GM19099 (cell line): Measurements from ENCODE around the gene PARP14.

Experiments used
- POLR2A ChIP-seq: IDR thresholded peaks from 3 replicates; pipeline ENCODE4 v1.6.1; 2011; ENCODE audit warnings: low read depth; ENCODE audit not compliant: insufficient read length; ENCODE audit errors: extremely low read depth

The PARP14 gene, protein sequence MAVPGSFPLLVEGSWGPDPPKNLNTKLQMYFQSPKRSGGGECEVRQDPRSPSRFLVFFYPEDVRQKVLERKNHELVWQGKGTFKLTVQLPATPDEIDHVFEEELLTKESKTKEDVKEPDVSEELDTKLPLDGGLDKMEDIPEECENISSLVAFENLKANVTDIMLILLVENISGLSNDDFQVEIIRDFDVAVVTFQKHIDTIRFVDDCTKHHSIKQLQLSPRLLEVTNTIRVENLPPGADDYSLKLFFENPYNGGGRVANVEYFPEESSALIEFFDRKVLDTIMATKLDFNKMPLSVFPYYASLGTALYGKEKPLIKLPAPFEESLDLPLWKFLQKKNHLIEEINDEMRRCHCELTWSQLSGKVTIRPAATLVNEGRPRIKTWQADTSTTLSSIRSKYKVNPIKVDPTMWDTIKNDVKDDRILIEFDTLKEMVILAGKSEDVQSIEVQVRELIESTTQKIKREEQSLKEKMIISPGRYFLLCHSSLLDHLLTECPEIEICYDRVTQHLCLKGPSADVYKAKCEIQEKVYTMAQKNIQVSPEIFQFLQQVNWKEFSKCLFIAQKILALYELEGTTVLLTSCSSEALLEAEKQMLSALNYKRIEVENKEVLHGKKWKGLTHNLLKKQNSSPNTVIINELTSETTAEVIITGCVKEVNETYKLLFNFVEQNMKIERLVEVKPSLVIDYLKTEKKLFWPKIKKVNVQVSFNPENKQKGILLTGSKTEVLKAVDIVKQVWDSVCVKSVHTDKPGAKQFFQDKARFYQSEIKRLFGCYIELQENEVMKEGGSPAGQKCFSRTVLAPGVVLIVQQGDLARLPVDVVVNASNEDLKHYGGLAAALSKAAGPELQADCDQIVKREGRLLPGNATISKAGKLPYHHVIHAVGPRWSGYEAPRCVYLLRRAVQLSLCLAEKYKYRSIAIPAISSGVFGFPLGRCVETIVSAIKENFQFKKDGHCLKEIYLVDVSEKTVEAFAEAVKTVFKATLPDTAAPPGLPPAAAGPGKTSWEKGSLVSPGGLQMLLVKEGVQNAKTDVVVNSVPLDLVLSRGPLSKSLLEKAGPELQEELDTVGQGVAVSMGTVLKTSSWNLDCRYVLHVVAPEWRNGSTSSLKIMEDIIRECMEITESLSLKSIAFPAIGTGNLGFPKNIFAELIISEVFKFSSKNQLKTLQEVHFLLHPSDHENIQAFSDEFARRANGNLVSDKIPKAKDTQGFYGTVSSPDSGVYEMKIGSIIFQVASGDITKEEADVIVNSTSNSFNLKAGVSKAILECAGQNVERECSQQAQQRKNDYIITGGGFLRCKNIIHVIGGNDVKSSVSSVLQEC (N-terminal part only)

DNA sequence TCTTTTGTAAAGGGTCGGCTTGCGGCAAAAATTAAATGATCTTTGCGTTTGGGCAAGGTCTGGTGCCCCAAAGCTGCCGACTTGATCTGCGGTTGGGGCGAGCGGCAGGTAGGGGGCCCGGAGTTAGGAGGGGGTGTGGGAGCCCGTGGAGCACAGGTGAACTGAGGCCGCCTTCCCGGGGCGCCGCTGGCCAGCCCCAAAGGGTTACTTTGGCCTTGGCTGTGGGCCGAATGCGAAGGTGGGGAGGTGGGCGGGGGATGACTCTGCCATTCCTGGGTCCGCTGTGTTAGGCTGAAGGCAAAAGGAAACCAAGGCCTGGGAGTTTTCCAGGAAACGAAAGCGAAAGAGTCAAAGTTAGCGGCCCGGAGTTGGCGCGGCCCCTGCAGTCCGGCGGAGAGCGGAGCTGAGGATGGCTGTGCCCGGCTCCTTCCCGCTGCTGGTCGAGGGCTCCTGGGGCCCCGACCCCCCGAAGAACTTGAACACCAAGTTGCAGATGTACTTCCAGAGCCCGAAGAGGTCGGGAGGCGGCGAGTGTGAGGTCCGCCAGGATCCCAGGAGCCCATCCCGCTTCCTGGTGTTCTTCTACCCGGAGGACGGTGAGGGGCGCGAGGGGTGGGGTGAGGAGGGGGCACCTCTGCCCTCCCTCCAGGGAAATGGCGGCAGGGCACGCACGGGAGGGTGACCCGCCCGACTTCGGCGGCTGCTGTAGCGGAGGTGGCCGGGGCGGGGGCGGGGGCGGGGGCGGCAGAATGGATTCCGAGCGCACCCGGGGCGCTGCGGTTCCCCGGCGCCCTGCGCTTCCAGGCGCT lies at the start of gene PARP14:
Gene PARP14, plus strand, starts transcription at position 365 of the 809 bp plus-strand sequence. Its CDS starts 45 bp downstream, at position 410.
- TF ChIP-seq POLR2A = peak; percentile 94

DNA sequence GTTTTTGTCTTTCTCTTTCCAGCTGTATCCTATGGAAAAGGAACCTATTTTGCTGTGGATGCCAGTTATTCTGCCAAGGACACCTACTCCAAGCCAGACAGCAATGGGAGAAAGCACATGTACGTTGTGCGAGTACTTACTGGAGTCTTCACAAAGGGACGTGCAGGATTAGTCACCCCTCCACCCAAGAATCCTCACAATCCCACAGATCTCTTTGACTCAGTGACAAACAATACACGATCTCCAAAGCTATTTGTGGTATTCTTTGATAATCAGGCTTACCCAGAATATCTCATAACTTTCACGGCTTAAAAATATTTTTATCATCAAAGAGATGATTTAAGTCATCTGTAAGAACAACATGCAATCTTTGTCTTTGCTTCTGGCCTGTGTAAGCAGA lies 44.9 kb upstream of the PARP14 start:
- no peak for TF ChIP-seq POLR2A

DNA sequence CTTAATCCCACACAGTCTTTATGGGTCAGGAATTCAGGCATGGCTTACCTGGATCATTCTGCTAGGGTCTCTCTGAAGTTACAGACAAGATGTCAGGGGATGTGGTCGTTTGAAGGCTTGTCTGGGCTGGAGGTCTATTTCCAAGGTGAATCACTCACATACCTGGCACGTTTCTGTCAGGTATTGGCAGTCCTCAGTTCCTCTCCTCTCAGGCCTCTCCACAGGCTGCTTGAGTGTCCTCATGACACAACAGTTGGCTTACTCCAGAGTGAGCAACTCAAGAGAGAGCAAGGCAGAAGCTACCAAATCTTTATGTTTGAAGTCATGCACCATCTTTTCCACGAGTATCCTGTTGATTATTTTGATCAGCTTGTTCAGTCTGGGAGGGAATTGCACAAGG lies 43.9 kb upstream of the PARP14 start:
- no peak for TF ChIP-seq POLR2A

DNA sequence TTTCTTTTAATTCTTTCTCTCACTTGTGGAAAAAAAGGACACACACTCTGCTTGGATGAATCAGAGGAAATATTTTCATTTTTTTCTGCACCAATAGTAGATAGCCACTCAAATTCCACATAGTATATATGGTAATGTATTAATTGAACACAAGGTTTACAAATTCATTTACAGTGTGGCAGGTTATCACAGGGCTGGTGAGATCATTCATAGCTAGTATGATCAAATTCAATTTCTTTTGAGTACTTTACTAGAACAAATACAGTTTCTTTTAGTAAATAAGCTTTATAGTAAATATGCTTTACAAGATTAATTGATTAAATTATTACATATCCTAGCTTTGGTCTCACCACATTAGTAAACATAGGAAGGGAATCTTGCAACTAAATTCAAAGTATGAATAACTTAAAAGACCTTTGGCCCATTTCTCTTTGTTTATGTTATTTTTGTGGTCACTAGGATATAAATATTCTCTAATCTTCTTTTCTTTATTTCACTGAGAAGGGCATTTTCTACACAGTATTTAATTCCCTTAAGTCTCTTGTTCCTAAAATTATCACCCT lies 40.1 kb upstream of the PARP14 start:
- TF ChIP-seq POLR2A = no peak

DNA sequence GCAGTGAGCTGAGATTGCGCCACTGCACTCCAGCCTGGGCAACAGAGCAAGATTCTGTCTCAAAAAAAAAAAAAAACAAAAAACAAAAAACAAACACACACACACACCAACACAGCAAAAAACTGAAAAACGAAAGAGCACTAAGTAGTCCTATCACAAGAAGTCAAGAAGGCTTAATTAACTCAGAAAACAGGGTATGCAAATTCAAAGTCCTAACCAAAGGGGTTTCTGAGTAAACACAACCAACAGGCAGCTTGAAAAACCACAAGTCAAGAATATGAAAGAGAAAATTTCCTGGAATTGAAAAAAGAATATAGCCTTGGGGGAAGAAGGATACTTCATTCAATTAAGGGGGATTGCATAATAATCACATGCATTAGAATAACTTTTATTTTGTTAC lies 37.7 kb upstream of the PARP14 start:
- no peak for TF ChIP-seq POLR2A

DNA sequence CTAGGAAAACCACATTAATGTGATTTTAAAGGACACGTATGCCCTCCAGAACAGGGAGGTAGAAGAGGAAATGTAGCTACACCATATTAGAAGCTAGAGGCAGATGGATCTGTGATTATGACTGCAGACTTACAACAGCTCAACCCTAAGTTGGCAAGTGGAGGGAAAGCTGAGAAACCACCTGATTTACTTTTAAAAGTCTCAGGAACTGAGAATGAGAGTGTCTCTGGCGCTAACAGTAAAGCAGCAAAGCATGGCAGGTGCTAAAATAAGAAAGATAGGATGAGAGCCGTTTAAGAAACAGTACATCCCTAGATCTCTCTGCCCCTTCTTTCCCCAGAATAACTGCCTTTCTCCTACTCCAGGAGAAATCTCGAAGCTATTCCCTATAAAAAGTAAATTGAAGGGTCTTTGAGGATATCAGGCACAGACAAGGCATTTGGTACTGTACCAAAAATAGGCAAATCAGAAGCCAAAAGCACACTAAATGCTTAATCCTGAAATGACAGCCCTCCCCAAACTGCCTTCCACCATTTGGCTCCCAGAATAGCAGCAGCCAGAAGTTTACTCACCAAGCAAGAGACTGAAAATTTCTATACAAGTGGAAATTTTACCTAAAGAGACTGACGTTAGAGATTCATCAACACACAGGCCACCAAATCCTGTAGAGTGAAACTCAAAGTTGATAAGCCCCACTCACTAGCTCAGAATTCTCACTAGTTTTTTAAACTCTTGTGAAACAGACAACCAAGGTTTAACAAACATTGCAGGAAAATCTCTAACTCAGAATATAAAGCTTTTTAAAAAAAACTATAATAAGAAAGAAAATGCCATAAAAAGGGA lies 34.3 kb upstream of the PARP14 start:
- TF ChIP-seq POLR2A = no peak

DNA sequence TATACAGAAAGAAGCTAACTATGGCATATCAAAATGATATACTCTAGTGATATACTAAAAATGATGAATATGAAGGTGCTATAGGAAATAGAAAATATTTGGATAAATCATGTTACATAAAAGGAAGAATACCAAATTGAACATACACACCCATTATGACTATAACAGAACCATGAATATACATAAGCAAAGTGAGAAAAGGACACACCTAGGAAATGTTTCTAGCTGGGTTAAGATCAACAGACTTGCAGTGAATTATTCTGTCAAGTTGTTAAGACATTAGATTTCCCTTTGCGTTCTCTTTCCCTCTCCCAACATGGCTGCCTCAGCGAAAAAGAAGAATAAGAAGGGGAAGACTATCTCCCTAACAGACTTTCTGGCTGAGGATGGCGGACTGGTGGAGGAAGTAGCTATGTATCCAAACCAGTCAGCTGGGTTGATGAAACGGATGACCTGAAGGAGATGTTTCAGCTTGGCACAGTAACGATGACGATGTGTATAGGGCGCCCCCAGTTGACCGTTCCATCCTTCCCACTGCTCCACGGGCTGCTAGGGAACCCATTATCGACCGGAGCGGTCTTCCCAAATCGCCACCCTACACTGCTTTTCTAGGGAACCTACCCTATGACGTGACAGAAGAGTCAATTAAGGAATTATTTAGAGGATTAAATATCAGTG lies 20.2 kb upstream of the PARP14 start:
- no peak for TF ChIP-seq POLR2A

DNA sequence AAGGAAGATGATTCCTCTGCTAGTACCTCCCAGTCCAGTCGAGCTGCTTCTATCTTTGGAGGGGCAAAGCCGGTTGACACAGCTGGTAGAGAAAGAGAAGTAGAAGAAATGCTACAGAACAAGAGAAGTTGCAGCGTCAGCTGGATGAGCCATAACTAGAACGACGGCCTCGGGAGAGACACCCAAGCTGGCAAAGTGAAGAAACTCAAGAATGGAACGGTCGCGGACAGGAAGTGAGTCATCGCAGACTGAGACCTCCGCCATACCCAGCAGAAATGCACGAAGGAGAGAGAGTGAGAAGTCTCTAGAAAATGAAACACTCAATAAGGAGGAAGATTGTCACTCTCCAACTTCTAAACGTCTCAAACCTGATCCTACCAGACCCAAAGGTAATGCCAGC lies 19.0 kb upstream of the PARP14 start:
- no peak for TF ChIP-seq POLR2A

DNA sequence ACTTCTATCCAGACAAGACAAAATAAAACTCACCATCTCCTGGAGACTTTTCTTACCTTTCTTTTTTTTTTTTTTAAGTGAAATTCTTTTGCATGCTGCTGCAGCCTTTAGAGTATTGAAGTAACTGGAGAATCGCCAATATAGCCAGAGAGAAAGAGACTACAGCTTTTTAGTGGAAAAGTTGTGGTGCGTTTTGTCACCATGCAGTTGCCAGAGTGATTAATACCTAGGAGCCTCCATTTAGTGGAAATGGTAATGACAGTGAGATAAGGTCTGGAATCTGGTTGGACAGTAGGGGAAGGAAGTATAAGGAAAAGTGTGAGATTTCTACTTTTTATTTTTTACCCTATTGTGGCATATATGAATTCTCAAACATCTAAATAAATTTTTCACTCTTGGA lies 18.1 kb upstream of the PARP14 start:
- TF ChIP-seq POLR2A = no peak

DNA sequence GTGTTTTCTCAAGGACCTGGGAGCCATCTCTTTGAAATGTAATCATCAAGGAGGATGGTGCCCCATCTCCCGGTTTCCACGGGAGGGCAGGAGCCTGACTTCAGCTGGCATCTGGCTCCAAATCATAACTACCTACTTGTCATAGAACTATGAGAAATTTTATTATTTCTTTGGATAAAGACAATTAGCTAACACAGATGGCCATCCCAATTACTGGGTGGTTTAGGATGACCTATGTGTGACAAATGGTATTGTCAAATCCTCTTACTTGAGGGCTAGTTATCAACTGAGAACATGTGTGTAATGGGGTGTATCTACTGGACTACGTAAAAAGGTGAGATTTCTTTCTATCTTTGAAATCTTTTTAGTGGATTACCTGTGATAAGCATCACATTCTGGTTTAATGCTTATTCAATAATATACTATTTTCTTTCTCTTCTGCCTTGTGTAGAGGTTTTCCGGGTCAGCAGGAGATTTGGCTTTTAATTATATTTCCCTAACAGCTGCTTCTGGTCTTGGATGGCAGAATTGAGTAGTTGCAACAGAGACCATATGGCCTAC lies 15.3 kb upstream of the PARP14 start:
- TF ChIP-seq POLR2A = no peak

DNA sequence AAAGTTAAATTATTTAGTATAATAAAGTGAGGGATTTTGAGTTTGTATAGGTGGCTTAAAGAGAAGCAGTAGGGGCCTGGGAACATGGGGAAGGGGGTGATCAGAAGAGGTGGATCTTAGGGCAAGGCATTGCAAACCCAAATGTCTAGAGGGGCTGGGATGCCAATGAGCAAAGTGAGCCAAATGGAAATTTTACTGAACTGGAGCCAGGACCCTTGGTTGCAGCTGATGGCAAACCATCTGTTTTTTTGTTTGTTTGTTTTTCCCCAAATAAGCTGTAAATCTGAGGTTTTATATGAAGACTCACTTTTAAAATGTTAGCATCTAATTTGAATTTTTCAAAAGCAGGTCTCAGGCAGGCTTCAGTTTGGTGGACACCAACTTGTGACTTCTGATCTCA lies 14.8 kb upstream of the PARP14 start:
- no peak for TF ChIP-seq POLR2A
